ENCODE measurements around the gene GFER.
"Not testable (repeated sequence)": the region's sequence is repeated elsewhere in the genome, so short reads cannot be mapped to it uniquely, and the experiment has no call there.

GRCh38 chr16:1939833-1940232, 44.2 kb upstream of the GFER start:
- not testable (repeated sequence) for TF ChIP-seq POLR2A, CTCF (IDR thresholded peaks at IDR 0.05)
